Iris pigment epithelial cell (primary cell): ENCODE results near the gene FAM151B.
A peak's percentile ranks its signal among the peaks of the same experiment; 100 is the strongest.
"Not testable (repeated sequence)": the region's sequence is repeated elsewhere in the genome, so short reads cannot be mapped to it uniquely, and the experiment has no call there.

Experiments used
- DNase-seq: peaks from one replicate; pipeline ENCODE4 v3.0.0-alpha.2; 2011; ENCODE audit warnings: low read depth

Gene FAM151B, protein sequence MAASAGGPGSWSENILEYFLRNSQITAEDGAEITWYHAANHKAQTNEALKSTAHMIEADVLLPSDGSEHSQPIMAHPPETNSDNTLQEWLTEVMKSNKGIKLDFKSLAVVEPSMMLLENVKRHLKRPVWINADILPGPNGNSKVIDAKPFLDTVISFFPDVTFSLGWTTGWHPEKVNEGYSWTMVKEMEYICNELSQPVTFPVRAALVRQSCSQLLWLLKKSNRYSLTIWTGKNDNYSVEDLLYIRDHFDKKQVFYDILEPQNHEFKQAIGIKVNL

DNA sequence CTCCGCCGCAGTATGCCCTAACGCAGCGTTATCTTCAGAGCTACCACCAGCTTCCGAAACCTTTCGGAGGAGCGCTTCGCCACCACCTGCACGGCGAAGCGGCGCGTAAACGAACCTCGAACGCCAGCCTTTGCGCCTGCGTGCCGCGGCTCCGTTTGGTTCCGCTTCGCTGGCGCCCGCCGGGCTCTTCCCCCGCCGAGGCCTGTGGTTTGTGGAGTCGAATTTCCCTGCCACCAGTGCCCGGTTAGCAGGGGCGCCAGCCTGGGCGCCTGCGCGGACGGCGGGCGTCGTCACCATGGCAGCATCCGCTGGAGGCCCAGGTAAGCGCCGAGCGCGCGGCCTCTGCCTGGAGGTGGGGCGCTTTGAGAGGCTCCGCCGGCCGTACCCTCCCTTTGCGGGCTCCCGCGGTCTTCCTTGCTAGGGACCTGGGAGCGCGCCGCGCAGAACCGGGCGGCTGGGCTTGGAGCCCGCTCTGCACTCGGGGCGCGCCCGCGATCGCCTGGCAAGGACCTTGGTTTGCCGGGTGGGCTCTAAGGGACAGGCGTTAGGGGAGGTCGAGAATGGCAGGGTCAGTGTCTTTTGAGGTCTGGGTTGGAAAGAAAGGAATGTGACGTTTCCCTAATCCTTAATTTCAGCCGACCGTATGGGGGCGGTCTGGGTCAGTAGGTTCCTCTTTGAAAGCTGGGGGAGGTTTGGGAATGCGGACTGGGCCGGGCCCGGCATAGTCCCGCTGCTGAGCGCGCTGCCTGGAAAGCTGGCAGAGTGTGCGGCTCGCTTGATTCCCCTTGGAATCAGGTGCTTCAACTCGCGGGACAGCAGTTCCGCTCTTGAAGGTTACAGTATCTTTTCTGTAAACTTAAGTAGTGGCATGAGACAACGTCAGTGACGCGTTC is at the start of gene FAM151B:
TSS of gene FAM151B (plus strand) at position 272 of the 893 bp plus-strand sequence. CDS start at position 296, 24 bp downstream.
- DNase-seq: peak; percentile 89

DNA sequence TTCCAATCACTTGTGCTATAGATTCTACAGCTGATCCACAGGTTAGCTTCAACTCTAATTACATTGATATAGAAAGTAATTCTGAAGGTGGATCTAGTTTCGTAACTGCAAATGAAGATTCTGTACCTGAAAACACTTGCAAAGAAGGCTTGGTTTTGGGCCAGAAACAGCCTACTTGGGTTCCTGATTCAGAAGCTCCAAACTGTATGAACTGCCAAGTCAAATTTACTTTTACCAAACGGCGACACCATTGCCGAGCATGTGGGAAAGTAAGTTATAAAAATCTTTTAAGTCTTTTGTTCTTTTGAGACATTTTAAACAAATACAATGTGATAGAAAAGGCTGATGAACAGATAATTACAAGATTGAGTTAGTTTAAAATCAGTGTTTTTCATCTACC is 49.2 kb upstream of the FAM151B start:
- DNase-seq: no peak

DNA sequence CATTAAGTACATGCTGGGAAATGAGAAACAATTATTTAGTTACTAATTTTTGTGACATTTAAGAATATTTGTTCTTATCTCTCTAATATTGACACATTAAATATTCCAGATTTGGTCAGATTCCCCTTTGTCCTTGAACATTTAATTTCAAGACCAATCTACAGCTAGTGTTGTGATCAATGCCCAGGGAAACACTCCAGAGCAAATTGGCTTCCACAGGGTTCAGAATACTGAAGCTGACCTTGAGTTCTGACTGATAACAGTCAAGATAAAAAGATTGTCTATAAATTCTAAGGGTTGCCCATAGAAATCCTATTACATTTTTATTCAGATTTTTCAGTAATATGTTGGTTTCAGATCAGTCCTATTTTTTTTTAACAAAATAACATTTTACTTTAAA is 48.7 kb upstream of the FAM151B start:
- DNase-seq: no peak

DNA sequence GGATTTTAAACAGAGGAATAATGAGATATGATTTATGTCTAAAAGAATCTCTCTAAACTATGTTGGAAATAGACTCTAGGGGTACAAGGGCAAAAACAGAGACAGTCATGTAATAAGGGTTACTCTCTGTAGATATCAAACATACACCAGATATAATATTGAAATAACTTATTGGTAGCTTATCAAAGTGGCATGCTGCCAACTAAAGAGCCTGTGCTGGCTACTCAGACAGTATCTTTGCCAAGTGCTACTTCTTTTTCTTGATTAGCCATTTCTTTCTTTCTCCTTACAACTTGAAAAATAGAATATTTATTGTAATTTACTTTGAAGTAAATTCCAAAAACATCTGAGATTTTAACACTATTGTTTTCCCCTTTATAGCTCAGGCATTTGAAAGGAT is 45.2 kb upstream of the FAM151B start:
- no peak for DNase-seq

DNA sequence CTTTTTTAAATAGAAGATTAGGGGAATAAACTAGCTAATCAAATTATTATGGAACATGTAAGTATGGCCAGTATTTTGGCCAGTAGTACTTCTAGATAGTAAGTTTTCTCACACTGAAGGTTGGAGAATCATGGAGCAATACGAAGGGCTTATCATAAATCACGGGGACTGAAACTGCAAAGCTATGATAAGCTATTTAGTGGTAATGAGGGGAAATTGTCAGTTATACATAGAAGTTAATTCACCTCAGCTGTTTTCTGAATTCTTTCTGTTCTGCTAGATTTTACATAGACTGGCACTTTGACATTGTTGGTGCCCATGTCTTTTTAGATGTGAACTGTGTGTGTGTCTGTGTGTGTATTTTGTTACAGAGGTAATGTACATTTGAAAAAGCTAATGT is 34.5 kb upstream of the FAM151B start:
- no peak for DNase-seq

DNA sequence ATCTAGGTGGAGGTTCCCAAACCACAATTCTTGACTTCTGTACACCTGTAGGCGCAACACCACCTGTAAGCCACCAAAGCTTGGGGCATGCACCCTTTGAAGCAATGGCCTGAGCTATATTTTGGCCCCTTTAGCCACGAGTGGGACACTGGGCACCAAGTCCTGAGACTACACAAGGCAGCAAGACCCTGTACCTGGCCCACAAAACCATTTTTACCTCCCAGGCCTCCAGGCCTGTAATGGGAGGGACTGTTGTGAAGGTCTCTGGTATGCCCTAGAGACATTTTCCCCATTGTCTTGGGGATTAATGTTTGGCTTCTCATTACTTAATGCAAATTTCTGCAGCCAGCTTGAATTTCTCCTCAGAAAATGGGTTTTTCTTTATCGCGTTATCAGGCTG is 24.6 kb upstream of the FAM151B start:
- no peak for DNase-seq

DNA sequence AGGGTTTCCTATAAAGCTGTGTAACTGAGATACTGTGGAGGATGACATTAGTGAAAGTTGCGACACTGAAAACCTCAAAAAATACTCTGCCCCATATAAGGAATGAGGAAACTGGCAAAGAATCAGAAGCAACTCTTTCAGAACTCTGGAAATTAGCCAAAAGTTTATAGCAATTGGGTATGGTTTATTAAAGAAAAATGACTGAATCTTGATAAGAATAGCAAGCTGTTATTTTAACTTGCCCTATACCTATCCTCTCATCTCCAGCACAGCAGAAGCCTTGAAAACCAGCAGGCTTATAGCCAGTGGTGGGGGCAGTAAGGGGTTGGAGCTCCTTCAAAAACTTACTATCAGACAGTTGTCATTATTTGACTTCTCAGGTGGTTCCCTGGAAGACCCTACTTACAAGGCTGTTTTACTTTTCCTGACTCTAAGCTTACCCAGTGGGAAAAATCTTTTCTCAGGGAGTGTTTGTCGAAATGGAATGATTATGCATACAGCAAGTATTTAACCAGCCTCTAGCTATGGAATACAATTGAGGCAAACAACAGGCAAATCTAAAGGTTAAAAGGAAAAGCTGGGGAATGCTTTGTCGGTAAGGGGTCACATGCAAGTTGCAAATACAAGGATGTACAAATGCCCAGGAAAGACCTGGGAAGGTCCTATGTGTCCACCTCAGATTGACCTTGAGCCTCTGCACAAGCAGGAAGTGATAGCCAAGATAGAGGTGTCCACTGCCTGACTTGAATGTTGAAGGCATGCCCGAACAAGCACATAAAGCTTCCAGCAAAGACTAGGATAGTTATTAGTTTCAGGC is 21.0 kb upstream of the FAM151B start:
- peak; percentile 85 for DNase-seq

DNA sequence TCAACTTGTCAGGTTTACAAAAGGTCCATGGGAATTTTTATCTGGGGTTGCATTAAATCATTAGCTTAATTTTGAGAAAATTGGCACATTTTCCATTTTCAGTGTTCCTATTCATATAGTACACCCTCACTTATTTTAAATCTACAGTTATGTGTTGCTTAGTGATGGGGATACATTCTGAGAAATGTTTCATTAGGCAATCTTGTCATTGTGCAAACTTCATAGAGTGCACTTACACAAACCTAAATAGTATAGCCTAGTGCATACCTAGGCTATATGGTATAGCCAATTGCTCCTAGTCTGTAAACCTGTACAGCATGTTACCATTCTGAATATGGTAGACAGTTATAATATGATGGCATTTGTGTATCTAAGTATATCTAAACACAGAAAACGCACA is 19.8 kb upstream of the FAM151B start:
- peak; percentile 21 for DNase-seq

DNA sequence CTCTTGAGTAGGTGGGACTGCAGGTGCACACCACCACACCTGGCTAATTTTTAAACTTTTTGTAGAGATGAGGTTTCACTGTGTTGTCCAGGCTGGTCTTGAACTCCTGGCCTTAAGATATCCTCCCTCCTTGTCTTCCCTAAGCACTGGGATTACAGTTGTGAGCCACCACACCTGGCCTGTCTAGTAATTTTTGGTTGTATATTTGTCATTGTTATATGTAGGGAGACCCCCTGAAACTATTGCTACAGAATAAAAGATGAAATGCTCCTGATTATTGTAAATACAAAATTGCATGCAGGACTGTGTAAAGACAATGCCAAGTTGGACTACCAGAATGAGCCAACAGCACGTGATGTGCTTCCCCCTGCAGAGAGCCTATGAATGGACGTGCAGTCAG is 17.3 kb upstream of the FAM151B start:
- DNase-seq: not testable (repeated sequence)

DNA sequence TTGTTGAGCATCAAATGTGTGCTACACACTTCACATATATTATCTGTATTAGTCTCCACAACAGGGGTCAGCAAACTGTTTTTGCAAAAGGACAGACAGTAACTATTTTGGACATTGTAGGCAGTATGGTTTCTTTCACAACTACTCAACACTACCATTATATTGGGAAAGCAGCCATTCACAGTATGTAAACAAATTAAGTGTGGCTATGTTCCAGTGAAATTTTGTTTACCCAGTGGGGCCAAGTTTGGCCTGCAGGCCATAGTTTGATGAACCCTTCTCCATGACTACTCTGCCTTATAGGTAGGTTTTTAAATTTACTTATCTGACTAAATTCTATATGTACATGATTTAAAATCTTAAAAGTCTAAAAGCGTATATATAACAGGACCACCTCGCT is 13.0 kb upstream of the FAM151B start:
- DNase-seq: peak; percentile 11

DNA sequence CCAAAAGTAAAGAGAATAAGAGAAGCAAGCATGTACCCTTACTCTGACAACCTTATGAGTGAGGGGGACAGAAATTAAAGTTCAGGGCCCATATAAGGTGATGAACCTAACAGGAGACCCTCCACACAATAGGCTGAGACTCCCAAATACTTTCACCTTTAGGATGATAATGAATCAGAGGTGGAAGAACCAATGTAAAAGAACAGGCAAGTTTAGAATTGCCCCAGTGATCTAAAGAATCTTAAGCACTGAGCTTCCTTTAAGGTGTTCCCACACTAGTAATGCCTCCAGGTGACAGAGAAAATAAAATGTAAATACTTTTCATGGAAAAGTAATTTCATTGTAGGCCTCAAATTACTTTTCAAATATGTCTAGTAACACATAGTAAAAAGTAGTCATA is 8.2 kb upstream of the FAM151B start:
- no peak for DNase-seq

DNA sequence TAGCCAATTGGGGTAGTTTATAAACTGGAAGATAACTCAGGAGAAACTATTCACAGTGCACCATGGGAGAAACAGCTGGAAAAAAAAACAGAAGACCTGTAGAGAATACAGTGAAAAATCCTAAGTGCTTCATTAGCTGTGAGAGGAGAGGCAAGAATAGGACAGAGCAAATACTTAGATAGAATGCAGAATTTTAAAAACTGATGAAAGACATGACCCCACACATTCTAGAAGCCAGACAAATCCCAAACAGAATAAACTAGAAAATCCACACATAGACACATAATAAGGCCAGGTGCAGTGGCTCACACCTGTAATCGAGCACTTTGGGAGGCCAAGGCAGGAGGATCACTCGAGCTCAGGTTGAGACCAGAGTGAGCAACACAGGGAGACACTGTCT is 7.5 kb upstream of the FAM151B start:
- no peak for DNase-seq

DNA sequence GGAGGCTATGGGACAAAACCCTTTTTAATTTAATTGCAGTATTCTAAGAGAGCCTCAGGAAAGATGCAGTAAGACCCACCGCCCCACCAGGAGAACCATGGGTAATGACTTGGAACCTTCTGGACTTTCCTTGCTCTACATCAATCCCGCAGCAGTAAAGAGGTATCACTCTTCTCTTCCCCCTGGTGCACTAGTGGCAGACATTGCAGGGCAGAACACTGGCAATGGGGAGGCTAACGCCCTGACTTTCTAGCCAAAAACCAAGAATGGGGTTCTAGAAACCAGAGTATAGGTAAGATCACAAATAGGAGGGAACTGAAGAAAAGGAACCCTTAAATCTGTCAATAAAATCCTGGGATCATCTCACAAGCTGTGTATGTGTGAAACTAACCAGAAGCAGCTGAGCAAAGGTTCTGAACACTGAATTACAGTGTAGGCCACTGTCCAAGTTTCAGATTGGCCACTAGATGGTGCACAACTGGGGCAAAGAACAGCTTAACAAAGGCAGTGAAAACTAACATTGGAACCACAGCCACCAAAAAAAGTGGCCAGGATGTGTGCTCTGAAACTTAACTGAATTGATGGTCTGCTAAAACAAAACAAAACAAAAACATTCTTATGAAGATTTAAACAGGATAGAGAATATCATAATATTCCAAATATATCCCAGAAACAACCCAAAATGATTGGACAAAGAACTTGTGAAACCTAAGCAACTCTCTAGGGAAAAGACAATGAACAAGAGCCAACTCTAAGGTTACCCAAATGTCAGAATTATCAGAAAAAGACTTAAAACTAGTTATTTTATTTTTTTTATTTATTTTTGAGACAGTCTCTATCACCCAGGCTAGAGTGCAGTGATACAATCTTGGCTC is 6.6 kb upstream of the FAM151B start:
- DNase-seq: peak; percentile 66

DNA sequence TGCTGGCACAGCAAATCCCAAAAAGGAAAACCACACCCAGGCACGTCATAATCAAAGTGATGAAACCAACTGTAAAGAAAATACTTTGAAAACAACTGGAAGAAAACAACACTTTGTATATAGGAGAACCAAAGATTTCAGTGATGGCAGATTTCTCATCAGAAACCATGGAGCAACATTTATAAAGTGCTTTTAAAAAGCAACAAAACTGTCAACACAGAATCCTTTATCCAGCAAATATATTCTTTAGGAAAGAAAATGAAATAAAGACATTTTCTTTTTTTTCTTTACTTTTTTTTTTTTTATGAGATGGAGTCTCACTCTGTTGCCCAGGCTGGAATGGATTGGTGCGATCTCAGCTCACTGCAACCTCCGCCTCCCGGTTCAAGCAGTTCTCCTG is 5.3 kb upstream of the FAM151B start:
- DNase-seq: no peak

DNA sequence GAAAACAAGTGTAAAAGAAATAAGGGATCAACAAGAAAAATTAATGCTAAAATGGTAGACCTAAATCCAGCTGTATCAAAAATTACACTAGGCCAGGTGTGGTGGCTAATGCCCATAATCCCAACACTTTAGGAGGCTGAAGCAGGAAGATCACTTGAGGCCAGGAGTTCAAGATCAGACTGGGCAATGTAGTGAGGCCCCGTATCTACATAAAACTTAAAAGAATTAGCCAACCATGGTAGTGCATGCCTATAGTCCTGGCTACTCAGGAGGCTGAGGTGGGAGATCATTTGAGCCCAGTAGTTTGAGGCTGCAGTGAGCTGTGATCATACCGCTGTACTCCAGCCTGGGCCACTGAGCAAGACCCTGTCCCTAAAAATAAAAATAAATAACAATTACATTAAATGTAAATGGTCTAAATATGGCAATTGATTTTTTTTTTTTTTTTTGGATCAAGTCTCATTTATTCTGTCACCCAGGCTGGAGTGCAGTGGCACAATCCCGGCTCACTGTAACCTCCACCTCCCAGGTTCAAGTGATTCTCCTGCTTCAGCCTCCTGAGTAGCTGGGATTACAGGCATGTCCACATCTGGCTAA is 4.2 kb upstream of the FAM151B start:
- DNase-seq: no peak

DNA sequence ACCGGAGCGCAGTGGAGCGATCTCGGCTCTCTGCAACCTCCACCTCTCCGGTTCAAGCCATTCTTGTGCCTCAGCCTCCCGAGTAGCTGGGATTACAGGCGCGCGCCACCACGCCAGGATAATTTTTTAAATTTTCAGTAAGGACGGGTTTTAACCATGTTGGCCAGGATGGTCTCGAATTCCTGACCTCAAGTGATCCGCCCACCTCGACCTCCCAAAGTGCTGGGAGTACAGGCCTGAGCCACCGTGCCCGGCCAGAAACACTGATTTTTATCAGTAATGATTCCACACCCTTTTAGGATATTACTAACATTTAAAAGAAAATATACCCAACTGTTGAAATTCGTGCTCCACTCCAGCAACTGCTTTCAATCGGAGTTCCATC is 464 bp upstream of the FAM151B start:
- DNase-seq: no peak

DNA sequence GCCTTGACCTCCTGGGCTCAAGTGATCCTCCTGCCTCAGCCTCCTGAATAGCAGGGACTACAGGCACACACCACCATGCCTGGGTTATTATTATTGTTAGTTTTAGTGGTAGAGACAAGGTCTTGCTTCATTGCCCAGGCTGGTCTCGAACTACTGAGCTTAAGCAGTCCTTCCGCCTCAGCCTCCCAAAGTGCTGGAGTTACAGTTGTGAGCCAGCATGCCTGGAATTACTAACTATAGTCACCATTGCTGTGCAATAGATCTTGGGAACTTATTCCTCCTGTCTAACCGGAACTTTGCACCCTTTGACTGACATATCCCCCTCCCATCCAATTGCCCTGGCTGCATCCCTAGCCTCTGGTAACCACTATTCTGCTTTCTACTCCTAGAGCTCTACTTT is 3.4 kb downstream of the FAM151B start:
- no peak for DNase-seq

DNA sequence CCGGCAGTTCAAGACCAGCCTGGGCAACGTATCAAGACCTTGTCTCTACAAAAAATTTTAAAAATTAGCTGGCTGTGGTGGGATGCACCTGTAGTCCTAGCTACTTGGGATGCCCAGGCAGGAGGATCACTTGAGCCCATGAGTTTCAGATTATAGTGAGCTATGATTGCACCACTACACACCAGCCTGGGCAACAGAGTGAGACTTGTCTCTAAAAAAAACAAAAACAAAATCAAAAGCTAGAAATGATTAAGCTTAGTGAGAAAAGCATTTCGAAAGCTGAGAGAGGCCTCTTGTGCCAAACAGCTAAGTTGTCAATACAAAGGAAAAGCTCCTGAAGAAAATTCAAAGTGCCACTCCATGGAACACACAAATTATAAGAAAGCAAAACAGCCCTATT is 4.8 kb downstream of the FAM151B start:
- no peak for DNase-seq

DNA sequence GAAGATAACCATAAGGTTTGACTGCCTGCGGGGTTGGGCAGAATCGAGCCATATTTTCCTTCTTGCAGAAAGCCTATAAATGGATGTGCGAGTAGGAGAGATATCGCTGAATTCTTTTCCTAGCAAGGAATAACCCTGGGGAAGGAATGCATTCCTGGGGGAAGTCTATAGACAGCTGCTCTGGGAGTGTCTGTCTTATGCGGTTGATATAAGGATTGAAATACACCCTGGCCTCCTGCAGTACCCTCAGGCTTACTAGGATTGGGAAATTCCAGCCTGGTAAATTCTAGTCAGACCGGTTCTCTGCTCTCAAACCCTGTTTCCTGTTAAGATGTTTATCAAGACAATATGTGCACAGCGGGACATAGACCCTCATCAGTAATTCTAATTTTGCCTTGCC is 5.5 kb downstream of the FAM151B start:
- not testable (repeated sequence) for DNase-seq

DNA sequence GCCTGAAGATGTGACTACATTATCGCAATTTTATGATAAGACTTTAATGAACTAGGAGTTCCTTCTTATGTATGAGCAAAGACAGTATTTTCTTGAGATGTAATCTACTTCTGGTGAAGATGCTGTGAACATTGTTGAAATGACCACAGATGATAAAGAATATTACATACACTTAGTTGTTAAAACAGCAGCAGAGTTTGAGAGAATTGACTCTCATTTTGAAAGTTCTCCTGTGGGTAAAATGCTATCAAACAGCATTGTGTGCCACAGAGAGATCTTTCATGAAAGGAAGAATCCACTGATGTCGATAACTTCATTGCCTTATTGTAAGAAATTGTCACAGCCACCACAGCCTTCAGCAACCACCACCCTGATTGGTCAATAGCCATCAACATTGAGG is 8.0 kb downstream of the FAM151B start:
- no peak for DNase-seq

DNA sequence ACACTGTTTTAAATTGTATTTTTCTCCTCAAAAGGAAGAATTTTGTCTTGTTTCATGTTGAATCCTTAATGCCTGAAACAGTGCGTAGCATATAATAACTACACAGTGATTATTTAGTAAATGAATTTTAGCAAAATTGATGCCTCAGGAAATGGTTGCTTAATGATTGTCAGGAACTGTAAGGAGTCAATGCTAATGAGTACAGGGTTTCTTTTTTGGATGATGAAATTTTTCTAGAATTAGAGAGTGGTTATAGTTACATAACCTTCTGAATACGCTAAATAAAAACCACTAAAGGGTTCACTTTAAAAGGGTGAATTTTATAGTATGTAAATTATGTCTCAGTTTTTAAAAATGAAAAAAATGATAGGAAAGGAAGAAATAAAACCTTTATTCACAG is 14.9 kb downstream of the FAM151B start:
- DNase-seq: no peak
